Activated B cell treated with CpG ODN at 0.5 μM for 24 hours (primary cell): ENCODE results near the gene WDR31. TPM values are rescaled to one million over a fixed set of nuclear protein-coding genes. Genes with fewer than 3 reads are reported as not detected.

Experiments used
- ATAC-seq: fragments of 200-7000 bp; cut with Tn5 transposase; one replicate; pipeline ENCODE4 v1.10.0; 2021; ENCODE audit warnings: low read depth, mild to moderate bottlenecking, moderate library complexity
- CTCF ChIA-PET: fragments of 350-600 bp; sonication (Branson Sonifier 250); formaldehyde crosslinking; loops from one replicate; lab custom pipeline; 2021; ENCODE audit warnings: antibody characterized with exemption; lab: Charles Lee
- POLR2A ChIA-PET: fragments of 350-600 bp; sonication (Branson Sonifier 250); formaldehyde crosslinking; loops from one replicate; lab custom pipeline; 2021; ENCODE audit warnings: antibody characterized with exemption; lab: Charles Lee
- DNase-seq: peaks from one replicate; pipeline ENCODE4 v3.0.0; 2022
- H3K27ac Mint-ChIP-seq: one replicate; pipeline ENCODE4 v1.8.0; 2020; ENCODE audit warnings: mixed read lengths
- H3K27me3 Mint-ChIP-seq: one replicate; pipeline ENCODE4 v1.8.0; 2021; ENCODE audit warnings: mixed read lengths
- H3K36me3 Mint-ChIP-seq: one replicate; pipeline ENCODE4 v1.8.0; 2021; ENCODE audit warnings: low read depth, mixed read lengths
- H3K4me1 Mint-ChIP-seq: one replicate; pipeline ENCODE4 v1.8.0; 2021; ENCODE audit warnings: mixed read lengths
- H3K4me3 Mint-ChIP-seq: one replicate; pipeline ENCODE4 v1.8.0; 2020; ENCODE audit warnings: mild to moderate bottlenecking, mixed read lengths
- H3K9me3 Mint-ChIP-seq: one replicate; pipeline ENCODE4 v1.8.0; 2020; ENCODE audit warnings: mixed read lengths
- intact Hi-C: fragments of 100-400 bp; cut with micrococcal nuclease; formaldehyde crosslinking; loops from one replicate; pipeline ENCODE4 v1.15.1; 2024
- total RNA-seq: library from RNA; stranded (reverse); gene quantifications from 2 replicates; pipeline ENCODE4 v1.2.3, GENCODE V29; 2022
- TF ChIP-seq, protein P1 (sequence below): fragments of 200-600 bp; IDR thresholded peaks from one replicate; pipeline ENCODE4 v1.8.0; 2022; ENCODE audit warnings: antibody characterized with exemption, mild to moderate bottlenecking

WDR31 gene
- total RNA-seq, 1 donor from 2014 or later = 0.73 TPM

DNA sequence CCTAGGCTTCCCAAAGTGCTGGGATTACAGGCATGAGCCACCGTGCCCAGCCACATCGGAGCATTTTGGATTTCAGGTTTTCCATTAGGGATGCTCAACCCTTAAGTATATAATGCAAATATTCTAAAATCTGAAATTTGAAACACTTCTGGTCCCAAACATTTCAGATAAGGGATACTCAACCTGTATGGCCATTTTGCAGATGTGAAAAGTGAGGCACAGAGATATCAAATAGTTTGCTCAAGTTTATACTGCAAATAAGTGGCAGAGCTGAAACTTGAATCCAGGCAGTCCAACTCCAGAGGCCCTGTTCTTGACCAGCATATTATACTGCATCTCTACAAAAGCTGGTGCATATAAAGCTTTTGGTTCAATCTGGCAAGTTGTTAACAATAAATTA lies 2.4 kb downstream of the WDR31 start:
- ATAC-seq (no peak), DNase-seq (no peak)
- Mint-ChIP-seq H3K4me3 (no peak overlapping the region), H3K9me3 (no peaks in the 10 kb centered on the region), H3K27me3 (peaks cover 3% of the 10 kb centered on the region), H3K36me3 (no peaks in the 10 kb centered on the region), H3K4me1 (peaks cover 11% of the 10 kb centered on the region), H3K27ac (no peak overlapping the region)
- ChIA-PET POLR2A (no interaction called here), CTCF (no interaction called here)
- intact Hi-C loops = no loop called here
- TF ChIP-seq, protein P1, sequence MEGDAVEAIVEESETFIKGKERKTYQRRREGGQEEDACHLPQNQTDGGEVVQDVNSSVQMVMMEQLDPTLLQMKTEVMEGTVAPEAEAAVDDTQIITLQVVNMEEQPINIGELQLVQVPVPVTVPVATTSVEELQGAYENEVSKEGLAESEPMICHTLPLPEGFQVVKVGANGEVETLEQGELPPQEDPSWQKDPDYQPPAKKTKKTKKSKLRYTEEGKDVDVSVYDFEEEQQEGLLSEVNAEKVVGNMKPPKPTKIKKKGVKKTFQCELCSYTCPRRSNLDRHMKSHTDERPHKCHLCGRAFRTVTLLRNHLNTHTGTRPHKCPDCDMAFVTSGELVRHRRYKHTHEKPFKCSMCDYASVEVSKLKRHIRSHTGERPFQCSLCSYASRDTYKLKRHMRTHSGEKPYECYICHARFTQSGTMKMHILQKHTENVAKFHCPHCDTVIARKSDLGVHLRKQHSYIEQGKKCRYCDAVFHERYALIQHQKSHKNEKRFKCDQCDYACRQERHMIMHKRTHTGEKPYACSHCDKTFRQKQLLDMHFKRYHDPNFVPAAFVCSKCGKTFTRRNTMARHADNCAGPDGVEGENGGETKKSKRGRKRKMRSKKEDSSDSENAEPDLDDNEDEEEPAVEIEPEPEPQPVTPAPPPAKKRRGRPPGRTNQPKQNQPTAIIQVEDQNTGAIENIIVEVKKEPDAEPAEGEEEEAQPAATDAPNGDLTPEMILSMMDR = no peak

GRCh38 chr9:113331780-113332179 lies 8.3 kb downstream of the WDR31 start:
- TF ChIP-seq, protein P1 = no peak
- DNase-seq (no peak), ATAC-seq (no peak)
- Mint-ChIP-seq H3K27me3 (no peaks in the 10 kb centered on the region), H3K27ac (no peak overlapping the region), H3K4me3 (no peak overlapping the region), H3K9me3 (no peaks in the 10 kb centered on the region), H3K36me3 (no peaks in the 10 kb centered on the region), H3K4me1 (no peaks in the 10 kb centered on the region)
- ChIA-PET CTCF (no interaction called here), POLR2A (no interaction called here)
- intact Hi-C loops = no loop called here

- TF ChIP-seq, protein P1 = no peak
- Mint-ChIP-seq H3K27ac (no peak overlapping the region), H3K4me1 (no peaks in the 10 kb centered on the region), H3K27me3 (no peaks in the 10 kb centered on the region), H3K36me3 (no peaks in the 10 kb centered on the region), H3K4me3 (no peak overlapping the region), H3K9me3 (no peaks in the 10 kb centered on the region)
- ChIA-PET POLR2A (interaction anchor here (1.2 kb wide), 1 partner anchor 12 kb away, joined by 3 read pairs; the partner anchor contains the start of gene WDR31), CTCF (no interaction called here)
- ATAC-seq (no peak), DNase-seq (no peak)
- intact Hi-C loops = no loop called here
Measured at GRCh38 chr9:113328045-113328782, 11.9 kb downstream of the WDR31 start.

DNA sequence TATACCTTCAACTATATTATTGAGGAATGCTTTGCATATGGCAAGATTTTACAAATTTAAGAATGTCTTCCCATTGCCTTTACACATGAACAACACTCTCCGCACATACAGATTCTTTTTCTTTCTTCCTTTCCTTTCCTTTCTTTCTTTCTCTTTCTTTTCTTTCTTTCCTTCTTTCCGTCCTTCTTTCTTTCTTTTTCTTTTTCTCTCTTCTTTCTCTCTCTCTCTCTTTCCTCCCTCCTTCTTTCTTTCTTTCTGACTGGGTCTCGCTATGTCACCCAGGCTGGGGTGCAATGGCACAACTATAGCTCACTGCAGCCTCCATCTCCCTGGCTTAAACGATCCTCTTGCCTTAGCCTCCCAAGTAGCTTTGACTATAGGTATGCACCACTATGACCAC lies 13.8 kb downstream of the WDR31 start:
- H3K27ac Mint-ChIP-seq = no peak overlapping the region
- H3K4me1 Mint-ChIP-seq = no peaks in the 10 kb centered on the region
- DNase-seq (no peak), ATAC-seq (no peak)
- POLR2A ChIA-PET = no interaction called here
- no peaks in the 10 kb centered on the region for H3K36me3 Mint-ChIP-seq
- no peak overlapping the region for H3K4me3 Mint-ChIP-seq
- no peaks in the 10 kb centered on the region for H3K27me3 Mint-ChIP-seq
- CTCF ChIA-PET = no interaction called here
- H3K9me3 Mint-ChIP-seq = no peaks in the 10 kb centered on the region
- TF ChIP-seq, protein P1 = no peak
- intact Hi-C loops = no loop called here

GRCh38 chr9:113322671-113323070 lies 17.4 kb downstream of the WDR31 start:
- intact Hi-C loops = no loop called here
- Mint-ChIP-seq H3K4me1 (no peaks in the 10 kb centered on the region), H3K4me3 (no peak overlapping the region), H3K27me3 (no peaks in the 10 kb centered on the region), H3K9me3 (no peaks in the 10 kb centered on the region), H3K36me3 (no peaks in the 10 kb centered on the region), H3K27ac (no peak overlapping the region)
- no peak for ATAC-seq
- POLR2A ChIA-PET = no interaction called here
- TF ChIP-seq, protein P1 = no peak
- CTCF ChIA-PET = no interaction called here
- no peak for DNase-seq
